H9 (cell line): ENCODE data around the gene PITHD1. TPM values are rescaled to one million over a fixed set of nuclear protein-coding genes. Genes with fewer than 3 reads are reported as not detected.

Source experiments
- DNase-seq: peaks from one replicate; pipeline ENCODE4 v3.0.0-alpha.2; 2017
- H2AFZ ChIP-seq: one replicate; pipeline ENCODE4 v1.6.1; 2013; ENCODE audit warnings: mild to moderate bottlenecking, low read length, control low read depth, moderate library complexity
- H2AK5ac ChIP-seq: 2 replicates; pipeline ENCODE4 v1.6.1; 2013; ENCODE audit warnings: low read length, control low read depth, mixed read lengths; ENCODE audit not compliant: insufficient read length
- H2BK120ac ChIP-seq: one replicate; pipeline ENCODE4 v1.6.1; 2013; ENCODE audit warnings: low read depth, mild to moderate bottlenecking, low read length, control low read depth, inconsistent platforms; ENCODE audit not compliant: poor library complexity, severe bottlenecking
- H2BK12ac ChIP-seq: 2 replicates; pipeline ENCODE4 v1.6.1; 2013; ENCODE audit warnings: low read length, control low read depth, mixed read lengths, low read depth; ENCODE audit not compliant: insufficient read length
- H2BK15ac ChIP-seq: 2 replicates; pipeline ENCODE4 v1.6.1; 2013; ENCODE audit warnings: low read depth, low read length, control low read depth
- H2BK20ac ChIP-seq: one replicate; pipeline ENCODE4 v1.6.1; 2013; ENCODE audit warnings: low read depth, mild to moderate bottlenecking, low read length, control low read depth, inconsistent platforms; ENCODE audit not compliant: poor library complexity, severe bottlenecking
- H2BK5ac ChIP-seq: 2 replicates; pipeline ENCODE4 v1.6.1; 2013; ENCODE audit warnings: low read length, control low read depth, mixed read lengths; ENCODE audit not compliant: insufficient read length
- H3K14ac ChIP-seq: 2 replicates; pipeline ENCODE4 v1.6.1; 2013; ENCODE audit warnings: low read length, control low read depth; ENCODE audit not compliant: insufficient read depth
- H3K18ac ChIP-seq: 2 replicates; pipeline ENCODE4 v1.6.1; 2013; ENCODE audit warnings: low read depth, mild to moderate bottlenecking, mixed read lengths, low read length, control low read depth; ENCODE audit not compliant: insufficient read length
- H3K23ac ChIP-seq: 2 replicates; pipeline ENCODE4 v1.6.1; 2013; ENCODE audit warnings: low read length, control low read depth, mixed read lengths, low read depth; ENCODE audit not compliant: insufficient read length
- H3K23me2 ChIP-seq: 2 replicates; pipeline ENCODE4 v1.6.1; 2013; ENCODE audit warnings: low read depth, mild to moderate bottlenecking, mixed read lengths, low read length, control low read depth; ENCODE audit not compliant: insufficient read length, poor library complexity, severe bottlenecking
- H3K27ac ChIP-seq: 2 replicates; pipeline ENCODE4 v1.5.1; 2013; ENCODE audit warnings: low read length, control low read depth, mixed read lengths, low read depth; ENCODE audit not compliant: insufficient read length
- H3K27me3 ChIP-seq: 2 replicates; pipeline ENCODE4 v1.6.1; 2013; ENCODE audit warnings: low read length, control low read depth, inconsistent platforms; ENCODE audit not compliant: insufficient read depth
- H3K4ac ChIP-seq: 2 replicates; pipeline ENCODE4 v1.6.1; 2013; ENCODE audit warnings: low read depth, mild to moderate bottlenecking, control low read depth, inconsistent platforms, low read length, moderate library complexity
- H3K4me1 ChIP-seq: 2 replicates; pipeline ENCODE4 v1.6.1; 2013; ENCODE audit warnings: low read length, control low read depth, inconsistent platforms; ENCODE audit not compliant: insufficient read depth
- H3K4me2 ChIP-seq: 2 replicates; pipeline ENCODE4 v1.6.1; 2013; ENCODE audit warnings: low read length, control low read depth, mixed read lengths; ENCODE audit not compliant: insufficient read length, insufficient read depth
- H3K56ac ChIP-seq: 2 replicates; pipeline ENCODE4 v1.6.1; 2013; ENCODE audit warnings: low read depth, mild to moderate bottlenecking, mixed read lengths, low read length, control low read depth; ENCODE audit not compliant: insufficient read length
- H3K79me1 ChIP-seq: 2 replicates; pipeline ENCODE4 v1.6.1; 2013; ENCODE audit warnings: low read depth, mild to moderate bottlenecking, moderate library complexity, low read length, control low read depth, inconsistent platforms; ENCODE audit not compliant: insufficient read depth, poor library complexity, severe bottlenecking
- H3K79me2 ChIP-seq: 2 replicates; pipeline ENCODE4 v1.6.1; 2013; ENCODE audit warnings: low read length, control low read depth, inconsistent platforms; ENCODE audit not compliant: insufficient read depth
- H3K9ac ChIP-seq: 2 replicates; pipeline ENCODE4 v1.6.1; 2013; ENCODE audit warnings: low read length, control low read depth, mixed read lengths; ENCODE audit not compliant: insufficient read length; ENCODE audit errors: extremely low read depth
- H3K9me3 ChIP-seq: one replicate; pipeline ENCODE4 v1.6.1; 2013; ENCODE audit warnings: low read depth, low read length, inconsistent platforms; ENCODE audit not compliant: control insufficient read depth
- H3T11ph ChIP-seq: one replicate; pipeline ENCODE4 v1.6.1; 2013; ENCODE audit warnings: mild to moderate bottlenecking, low read length, control low read depth, inconsistent platforms
- H4K20me1 ChIP-seq: one replicate; pipeline ENCODE4 v1.6.1; 2013; ENCODE audit not compliant: control insufficient read depth, insufficient read length, insufficient read depth
- H4K5ac ChIP-seq: 2 replicates; pipeline ENCODE4 v1.6.1; 2013; ENCODE audit warnings: low read depth, mild to moderate bottlenecking, mixed read lengths, low read length, control low read depth; ENCODE audit not compliant: insufficient read length
- H4K8ac ChIP-seq: replicated peaks from 2 replicates; pipeline ENCODE4 v1.6.1; 2013; ENCODE audit warnings: low read length, control low read depth, mixed read lengths, low read depth; ENCODE audit not compliant: insufficient read length
- H4K91ac ChIP-seq: 2 replicates; pipeline ENCODE4 v1.6.1; 2013; ENCODE audit warnings: low read depth, mild to moderate bottlenecking, moderate library complexity, mixed read lengths, low read length, control low read depth; ENCODE audit not compliant: insufficient read length
- H3K27ac Mint-ChIP-seq, 3 experiments: 2 replicates in 2 of 3; 3 replicates in 1 of 3; pipeline ENCODE4 v1.8.0; 2020 to 2021; ENCODE audit warnings: mixed read lengths in 3 of 3, mild to moderate bottlenecking in 1 of 3, moderate library complexity in 1 of 3
- H3K27me3 Mint-ChIP-seq: 2 replicates; pipeline ENCODE4 v1.8.0; 2021; ENCODE audit warnings: low read depth, mild to moderate bottlenecking, moderate library complexity, mixed read lengths
- H3K36me3 Mint-ChIP-seq, 3 experiments: 2 replicates in 2 of 3; 3 replicates in 1 of 3; pipeline ENCODE4 v1.8.0; 2020 to 2021; ENCODE audit warnings: low read depth in 3 of 3, mixed read lengths in 3 of 3; ENCODE audit not compliant: insufficient read depth in 1 of 3
- H3K4me1 Mint-ChIP-seq, 2 experiments: 2 replicates each; pipeline ENCODE4 v1.8.0; 2020; ENCODE audit warnings: mixed read lengths in 2 of 2
- H3K4me3 Mint-ChIP-seq, 2 experiments: 2 replicates in 1 of 2; 3 replicates in 1 of 2; pipeline ENCODE4 v1.8.0; 2020 to 2021; ENCODE audit warnings: mild to moderate bottlenecking in 2 of 2, mixed read lengths in 2 of 2, moderate library complexity in 1 of 2
- H3K9me3 Mint-ChIP-seq, 2 experiments: 2 replicates in 1 of 2; 3 replicates in 1 of 2; pipeline ENCODE4 v1.8.0; 2020; ENCODE audit warnings: mild to moderate bottlenecking in 2 of 2, mixed read lengths in 2 of 2, moderate library complexity in 1 of 2
- WGBS: extraction: QIAGEN DNeasy Blood & Tissue Kit; methylation state at CpG from one replicate; pipeline ENCODE4 v1.1.7; 2013; ENCODE audit warnings: missing lambda C conversion rate, low lambda C conversion rate, mixed read lengths; ENCODE audit not compliant: insufficient read length; ENCODE audit errors: extremely low coverage; 5-methylcytosine and 5-hydroxymethylcytosine counted together
- total RNA-seq: library from RNA; stranded (reverse); gene quantifications from 2 replicates; pipeline ENCODE4 v1.2.1, GENCODE V29; 2021
- TF ChIP-seq, protein P1 (sequence below): fragments of 200-600 bp; sonication (generic); conservative IDR thresholded peaks from 3 replicates; pipeline ENCODE4 v1.8.0; 2021; ENCODE audit warnings: antibody characterized with exemption, mild to moderate bottlenecking

The PITHD1 gene
- total RNA-seq, 1 experiment from 2014 or later: 92.0 TPM

DNA sequence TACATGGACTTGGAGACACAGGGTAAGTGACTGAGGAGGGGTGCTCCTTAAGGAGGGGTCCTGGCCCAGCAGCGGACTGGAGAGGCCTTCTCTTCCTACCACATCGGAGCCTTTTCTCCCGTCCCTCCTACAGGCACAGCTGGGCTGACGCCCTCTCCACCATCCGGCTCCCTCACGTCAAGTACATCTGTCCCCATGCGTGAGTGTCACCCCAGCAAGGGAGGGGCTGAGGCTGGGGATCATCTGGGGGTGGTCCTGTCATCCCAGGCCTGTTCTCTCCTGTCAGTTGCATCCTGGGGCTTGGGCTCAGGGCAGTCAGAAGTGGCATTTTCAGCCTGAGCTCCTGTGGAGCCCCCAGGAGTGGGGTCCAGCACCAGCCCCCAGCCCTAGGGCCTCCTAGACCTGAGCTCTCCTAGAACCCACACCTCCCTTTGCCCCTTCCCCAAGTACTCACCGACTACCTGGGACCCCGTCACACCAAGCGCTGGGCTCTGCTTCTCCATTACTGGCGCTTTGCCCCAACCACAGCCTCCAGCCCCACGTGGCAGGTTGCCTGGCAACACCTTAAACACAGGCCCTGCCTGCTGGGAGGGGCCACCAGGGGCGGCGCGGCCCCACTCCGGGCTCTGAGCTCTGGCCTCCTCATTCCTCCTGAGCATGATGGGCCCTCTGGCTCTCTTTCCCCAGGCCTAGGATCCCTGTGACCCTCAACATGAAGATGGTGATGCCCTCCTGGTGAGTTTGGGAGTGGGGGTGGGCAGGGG, 15.0 kb downstream of the PITHD1 start:
- Histone ChIP-seq H2BK12ac (no peak overlapping the region), H3K23ac (no peak overlapping the region), H3K14ac (no peak overlapping the region), H4K5ac (no peak overlapping the region), H4K8ac (no peak overlapping the region), H2BK15ac (no peak overlapping the region), H2BK5ac (no peak overlapping the region), H3K56ac (no peak overlapping the region), H3K9ac (no peak overlapping the region), H3K27ac (no peak overlapping the region), H2BK20ac (no peak overlapping the region), H4K91ac (no peak overlapping the region), H2AFZ (no peak overlapping the region), H2AK5ac (no peak overlapping the region), H3K18ac (no peak overlapping the region), H3K4me2 (no peak overlapping the region), H4K20me1 (no peaks in the 10 kb centered on the region), H3K9me3 (no peaks in the 10 kb centered on the region), H3K4ac (no peak overlapping the region), H3K27me3 (no peaks in the 10 kb centered on the region), H3K79me2 (peaks cover 6% of the 10 kb centered on the region; the same call in 1 of the 2 replicates), H3T11ph (no peak overlapping the region), H3K79me1 (peaks cover 8% of the 10 kb centered on the region), H3K23me2 (peaks cover 16% of the 10 kb centered on the region), H2BK120ac (no peak overlapping the region), H3K4me1 (no peaks in the 10 kb centered on the region)
- no peaks in the 10 kb centered on the region for H3K27me3 Mint-ChIP-seq
- peak overlapping the region in 1 of 3 experiments; percentile 64; a peak in 1 of 7 replicates for H3K27ac Mint-ChIP-seq
- peaks cover 7 to 49% (median 28%) of the 10 kb centered on the region in 3 experiments for H3K36me3 Mint-ChIP-seq
- no peaks in the 10 kb centered on the region for H3K9me3 Mint-ChIP-seq
- TF ChIP-seq, protein P1, sequence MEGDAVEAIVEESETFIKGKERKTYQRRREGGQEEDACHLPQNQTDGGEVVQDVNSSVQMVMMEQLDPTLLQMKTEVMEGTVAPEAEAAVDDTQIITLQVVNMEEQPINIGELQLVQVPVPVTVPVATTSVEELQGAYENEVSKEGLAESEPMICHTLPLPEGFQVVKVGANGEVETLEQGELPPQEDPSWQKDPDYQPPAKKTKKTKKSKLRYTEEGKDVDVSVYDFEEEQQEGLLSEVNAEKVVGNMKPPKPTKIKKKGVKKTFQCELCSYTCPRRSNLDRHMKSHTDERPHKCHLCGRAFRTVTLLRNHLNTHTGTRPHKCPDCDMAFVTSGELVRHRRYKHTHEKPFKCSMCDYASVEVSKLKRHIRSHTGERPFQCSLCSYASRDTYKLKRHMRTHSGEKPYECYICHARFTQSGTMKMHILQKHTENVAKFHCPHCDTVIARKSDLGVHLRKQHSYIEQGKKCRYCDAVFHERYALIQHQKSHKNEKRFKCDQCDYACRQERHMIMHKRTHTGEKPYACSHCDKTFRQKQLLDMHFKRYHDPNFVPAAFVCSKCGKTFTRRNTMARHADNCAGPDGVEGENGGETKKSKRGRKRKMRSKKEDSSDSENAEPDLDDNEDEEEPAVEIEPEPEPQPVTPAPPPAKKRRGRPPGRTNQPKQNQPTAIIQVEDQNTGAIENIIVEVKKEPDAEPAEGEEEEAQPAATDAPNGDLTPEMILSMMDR: no peak
- peaks cover 11 to 20% of the 10 kb centered on the region in 2 experiments for H3K4me1 Mint-ChIP-seq
- H3K4me3 Mint-ChIP-seq: peak overlapping the region; percentile 98 to 99
- DNase-seq: no peak
- no CpG with 5 or more reads among the region's 16 CpGs for WGBS
